K562 (cell line): ENCODE measurements around the gene NMRK2. TPM values are rescaled to one million over a fixed set of nuclear protein-coding genes. Genes with fewer than 3 reads are reported as not detected.

Experiments used
- CHD1 ChIP-seq: fragments of 200-600 bp; sonication (generic); IDR thresholded peaks from one replicate; pipeline ENCODE4 v1.6.1; 2012; ENCODE audit warnings: mild to moderate bottlenecking, moderate library complexity, low read length, inconsistent platforms
- EZH2 ChIP-seq: IDR thresholded peaks from 2 replicates; pipeline ENCODE4 v1.6.1; 2012; ENCODE audit warnings: low read depth, mild to moderate bottlenecking, inconsistent platforms, low read length, borderline replicate concordance
- FOS ChIP-seq: IDR thresholded peaks from 3 replicates; pipeline ENCODE4 v1.6.1; 2011; ENCODE audit not compliant: insufficient read length; ENCODE audit errors: extremely low read depth
- FOXJ2 ChIP-seq: fragments of 200-800 bp; sonication (Bioruptor generic); IDR thresholded peaks from 2 replicates; pipeline ENCODE4 v1.6.1; 2016; ENCODE audit warnings: missing genetic modification characterization, missing compliant biosample characterization
- FOXK2 ChIP-seq, 2 experiments: fragments of 450-650 bp; IDR thresholded peaks in 1 of 2; conservative IDR thresholded peaks in 1 of 2; 2 replicates each; pipeline ENCODE4 v1.6.1; 2016; ENCODE audit warnings: low read depth in 2 of 2, mild to moderate bottlenecking in 1 of 2
- GABPB1 ChIP-seq: sonication (generic); formaldehyde crosslinking; IDR thresholded peaks from 2 replicates; pipeline ENCODE4 v1.8.0; 2022; ENCODE audit warnings: mild to moderate bottlenecking, missing genetic modification reagents
- GMEB1 ChIP-seq: fragments of 250-450 bp; sonication (Bioruptor Pico); IDR thresholded peaks from 2 replicates; pipeline ENCODE4 v1.4.0; 2020; ENCODE audit warnings: mild to moderate bottlenecking
- HDGF ChIP-seq: fragments of 450-650 bp; IDR thresholded peaks from 2 replicates; pipeline ENCODE4 v1.6.1; 2016
- KAT2B ChIP-seq: IDR thresholded peaks from one replicate; pipeline ENCODE4 v1.6.1; 2012; ENCODE audit warnings: low read depth, mild to moderate bottlenecking, control low read depth, inconsistent platforms, low read length, moderate library complexity
- KDM1A ChIP-seq, 2 experiments: fragments of 450-650 bp; IDR thresholded peaks; 2 replicates each; pipeline ENCODE4 v1.6.1; 2016; ENCODE audit warnings: mild to moderate bottlenecking in 2 of 2
- L3MBTL2 ChIP-seq: fragments of 450-650 bp; IDR thresholded peaks from 2 replicates; pipeline ENCODE4 v1.6.1; 2016; ENCODE audit warnings: mild to moderate bottlenecking, moderate library complexity
- NFE2L1 ChIP-seq: fragments of 450-650 bp; IDR thresholded peaks from 2 replicates; pipeline ENCODE4 v1.6.1; 2016; ENCODE audit warnings: missing genetic modification characterization, low read depth, mild to moderate bottlenecking, missing compliant biosample characterization, moderate library complexity, borderline replicate concordance
- POLR2AphosphoS5 ChIP-seq: IDR thresholded peaks from 2 replicates; pipeline ENCODE4 v1.6.1; 2011; ENCODE audit warnings: mild to moderate bottlenecking, low read depth, low read length, moderate library complexity; ENCODE audit not compliant: control insufficient read depth, insufficient read depth
- SETDB1 ChIP-seq: IDR thresholded peaks from one replicate; pipeline ENCODE4 v1.6.1; 2012; ENCODE audit warnings: low read length, control low read depth, inconsistent platforms
- SNRNP70 ChIP-seq: fragments of 200-400 bp; formaldehyde crosslinking; optimal IDR thresholded peaks from 2 replicates; pipeline ENCODE3; 2017; ENCODE audit warnings: low read depth, low read length
- ZNF197 ChIP-seq: fragments of 200-800 bp; sonication (Bioruptor generic); IDR thresholded peaks from 2 replicates; pipeline ENCODE4 v1.6.1; 2016; ENCODE audit warnings: low read depth, missing genetic modification characterization, missing compliant biosample characterization
- ZNF695 ChIP-seq: fragments of 450-650 bp; formaldehyde crosslinking; IDR thresholded peaks from 2 replicates; pipeline ENCODE4 v1.4.0; 2020; ENCODE audit warnings: mild to moderate bottlenecking, moderate library complexity
- ZNF76 ChIP-seq: fragments of 250-450 bp; sonication (Bioruptor Pico); IDR thresholded peaks from 2 replicates; pipeline ENCODE4 v1.4.0; 2020; ENCODE audit warnings: mild to moderate bottlenecking, moderate library complexity, borderline replicate concordance
- ZNF780A ChIP-seq: fragments of 250-450 bp; sonication (Bioruptor Pico); IDR thresholded peaks from 2 replicates; pipeline ENCODE4 v1.5.0; 2021; ENCODE audit warnings: mild to moderate bottlenecking
- ZSCAN32 ChIP-seq: fragments of 450-650 bp; formaldehyde crosslinking; IDR thresholded peaks from 2 replicates; pipeline ENCODE4 v1.4.0; 2020; ENCODE audit warnings: mild to moderate bottlenecking, moderate library complexity
- polyA plus RNA-seq, 8 experiments: library from polyadenylated mRNA; depleted of rRNA in 4 of 8; stranded (reverse) in 5 of 8; unstranded in 3 of 8; fragments of >200 nt; fragmentation: Nextera tagmentation in 2 of 8; fragmentation: Illumina TruSeq in 1 of 8; extraction: Ambion mirVana in 2 of 8; extraction: Trizol in 1 of 8; gene quantifications; 2 replicates each; pipeline versions ENCODE4 v1.2.1 to v1.2.3, GENCODE V29; 2011 to 2014; ENCODE audit warnings: inconsistent platforms in 1 of 8, missing spikeins in 1 of 8
- total RNA-seq, 7 experiments: library from RNA; depleted of rRNA in 6 of 7; stranded (reverse); fragments of >200 nt in 6 of 7; fragmentation: Illumina TruSeq in 2 of 7; extraction: Trizol in 2 of 7; gene quantifications; 2 replicates each; pipeline versions ENCODE4 v1.2.1 to v1.2.3, GENCODE V29; 2011 to 2021; ENCODE audit warnings: low replicate concordance in 1 of 7

The NMRK2 gene
- total and polyA plus RNA-seq, 9 of the 15 experiments (the other 6 are each of a cell fraction or from before 2014, with no cell fraction given) = not detected

DNA sequence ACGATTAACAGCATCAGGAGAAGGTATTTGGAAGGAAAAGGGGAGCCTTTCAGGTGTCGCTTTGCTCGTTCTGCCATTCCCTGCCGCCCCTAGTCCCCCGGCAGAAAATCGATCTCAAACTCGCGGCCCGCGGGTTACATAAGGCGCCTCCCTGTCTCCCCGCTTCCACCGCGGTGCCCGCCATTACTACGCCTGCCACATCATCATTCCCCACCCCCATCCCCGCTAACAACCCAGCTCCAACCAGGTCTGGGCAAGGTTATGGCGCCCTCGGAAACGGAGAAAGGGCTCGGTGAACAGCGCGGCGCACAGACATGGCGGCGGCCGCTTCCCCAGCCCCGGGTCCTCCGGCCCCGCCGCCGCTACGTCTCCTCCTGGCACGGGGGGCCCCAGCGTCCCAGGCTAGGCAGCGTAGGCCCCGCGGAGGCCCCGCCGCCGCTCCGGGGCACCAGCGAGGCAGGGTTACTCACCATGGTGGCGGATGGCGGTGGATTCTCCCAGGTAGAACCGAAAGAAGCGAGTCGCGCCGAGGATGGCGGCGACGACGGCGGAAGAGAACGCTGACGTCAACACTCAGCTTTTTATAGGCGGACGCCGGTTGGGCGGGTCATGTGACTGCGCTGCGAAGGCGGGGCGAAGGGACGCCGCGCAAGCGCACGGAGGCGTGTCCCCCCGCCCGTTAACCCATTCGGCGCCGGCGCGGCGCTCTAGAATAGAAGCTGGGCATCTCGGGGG lies 52.2 kb downstream of the NMRK2 start, which contains the start of gene EEF2 (continued):
- TF ChIP-seq FOXK2 (conservative IDR thresholded peaks at IDR 0.05 in 1 of 2, IDR thresholded peaks at IDR 0.05 in 1 of 2; ENCODE audit: low read depth in 2 of 2) (peak in 1 of 2 experiments; percentile 53; a peak in 3 of 4 replicates), SNRNP70 (no peak), ZNF695 (CRISPR knock-in tag) (no peak), GABPB1 (CRISPR knock-in tag) (peak; percentile 83), FOXJ2 (no peak), POLR2AphosphoS5 (peak; percentile 100), FOS (no peak), HDGF (no peak), GMEB1 (CRISPR knock-in tag) (peak; percentile 86), ZNF780A (CRISPR knock-in tag) (no peak), EZH2 (no peak), ZNF76 (no peak), KAT2B (no peak), KDM1A (IDR thresholded peaks at IDR 0.05) (no peak), NFE2L1 (tag) (no peak), ZNF197 (CRISPR knock-in tag) (peak; percentile 74; the same call in 1 of the 2 replicates), CHD1 (peak; percentile 91), L3MBTL2 (peak; percentile 81), SETDB1 (peak; percentile 32), ZSCAN32 (CRISPR knock-in tag) (no peak)
